ENCODE results near the gene PCDH9.
"Not testable (repeated sequence)": the region's sequence is repeated elsewhere in the genome, so short reads cannot be mapped to it uniquely, and the experiment has no call there.

The PCDH9 gene

DNA sequence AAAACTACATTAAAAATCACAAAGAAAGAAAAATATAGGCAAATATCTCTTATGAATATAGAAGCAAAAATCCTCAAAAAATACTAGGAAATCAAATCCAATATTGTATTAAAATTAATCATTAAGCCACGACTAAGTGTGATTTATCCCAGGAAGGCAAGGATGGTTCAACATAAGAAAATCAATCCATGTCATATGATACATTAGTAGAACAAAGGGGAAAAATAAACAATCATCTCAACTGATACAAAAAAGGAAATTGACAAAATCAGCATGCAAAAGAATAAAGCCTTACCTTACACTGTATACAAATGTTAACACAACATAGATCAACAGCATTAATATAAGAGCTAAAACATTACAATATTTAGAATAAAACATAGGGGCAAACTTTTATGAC is 933.3 kb downstream of the PCDH9 start:
- Histone ChIP-seq H4K20me1 (ENCODE audit: insufficient read depth, low read length) (no peaks in the 10 kb centered on the region), H3K79me2 (ENCODE audit: insufficient read depth, low read length) (no peaks in the 10 kb centered on the region), H2AFZ (ENCODE audit: low read length) (no peak overlapping the region), H3K27ac (ENCODE audit: low read depth, low read length, poor library complexity, severe bottlenecking) (no peak overlapping the region), H3K4me3 (ENCODE audit: low read depth, low read length, poor library complexity, severe bottlenecking) (no peak overlapping the region), H3K9me3 (ENCODE audit: low read length) (peaks cover 8% of the 10 kb centered on the region; the same call in 1 of the 2 replicates), H3K4me2 (ENCODE audit: low read length) (no peak overlapping the region), H3K27me3 (ENCODE audit: insufficient read depth, low read length) (no peaks in the 10 kb centered on the region), H3K36me3 (ENCODE audit: insufficient read depth, low read length) (no peaks in the 10 kb centered on the region), H3F3A (ENCODE audit: insufficient read depth, low read length) (no peaks in the 10 kb centered on the region), H3K9me2 (ENCODE audit: low read depth, low read length) (no peaks in the 10 kb centered on the region), H3K4me1 (ENCODE audit: insufficient read depth, low read length, severe bottlenecking) (no peaks in the 10 kb centered on the region), H3K9ac (ENCODE audit: low read length) (no peak overlapping the region)
- TF ChIP-seq EZH2 (IDR thresholded peaks at IDR 0.05; ENCODE audit: borderline replicate concordance, low read length): no peak

DNA sequence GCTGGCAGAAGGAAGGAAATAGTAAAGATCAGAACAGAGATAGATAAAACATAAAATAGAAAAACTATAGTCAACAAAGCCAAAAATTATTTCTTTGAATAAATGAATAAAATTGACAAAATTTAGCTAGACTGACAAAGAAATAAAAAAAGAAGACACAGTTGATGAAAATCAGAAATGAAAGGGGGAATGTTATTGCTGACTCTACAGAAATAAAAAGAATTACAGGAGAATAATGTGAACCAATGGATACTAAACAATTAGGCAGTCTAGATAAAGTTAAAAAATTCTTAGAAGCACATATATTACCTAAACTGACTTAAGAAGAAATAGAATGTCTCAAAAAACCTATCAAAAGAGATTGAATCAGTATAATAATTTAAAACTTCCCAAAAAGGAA is 933.8 kb downstream of the PCDH9 start:
- H3K4me1 ChIP-seq (ENCODE audit: insufficient read depth, low read length, severe bottlenecking): no peaks in the 10 kb centered on the region
- H3K79me2 ChIP-seq (ENCODE audit: insufficient read depth, low read length): no peaks in the 10 kb centered on the region
- no peaks in the 10 kb centered on the region for H3K9me2 ChIP-seq (ENCODE audit: low read depth, low read length)
- H3K27ac ChIP-seq (ENCODE audit: low read depth, low read length, poor library complexity, severe bottlenecking): no peak overlapping the region
- H3K9ac ChIP-seq (ENCODE audit: low read length): no peak overlapping the region
- no peak overlapping the region for H3K4me3 ChIP-seq (ENCODE audit: low read depth, low read length, poor library complexity, severe bottlenecking)
- no peaks in the 10 kb centered on the region for H4K20me1 ChIP-seq (ENCODE audit: insufficient read depth, low read length)
- no peaks in the 10 kb centered on the region for H3K27me3 ChIP-seq (ENCODE audit: insufficient read depth, low read length)
- H3K36me3 ChIP-seq (ENCODE audit: insufficient read depth, low read length): no peaks in the 10 kb centered on the region
- H3K4me2 ChIP-seq (ENCODE audit: low read length): no peak overlapping the region
- TF ChIP-seq, protein P1, sequence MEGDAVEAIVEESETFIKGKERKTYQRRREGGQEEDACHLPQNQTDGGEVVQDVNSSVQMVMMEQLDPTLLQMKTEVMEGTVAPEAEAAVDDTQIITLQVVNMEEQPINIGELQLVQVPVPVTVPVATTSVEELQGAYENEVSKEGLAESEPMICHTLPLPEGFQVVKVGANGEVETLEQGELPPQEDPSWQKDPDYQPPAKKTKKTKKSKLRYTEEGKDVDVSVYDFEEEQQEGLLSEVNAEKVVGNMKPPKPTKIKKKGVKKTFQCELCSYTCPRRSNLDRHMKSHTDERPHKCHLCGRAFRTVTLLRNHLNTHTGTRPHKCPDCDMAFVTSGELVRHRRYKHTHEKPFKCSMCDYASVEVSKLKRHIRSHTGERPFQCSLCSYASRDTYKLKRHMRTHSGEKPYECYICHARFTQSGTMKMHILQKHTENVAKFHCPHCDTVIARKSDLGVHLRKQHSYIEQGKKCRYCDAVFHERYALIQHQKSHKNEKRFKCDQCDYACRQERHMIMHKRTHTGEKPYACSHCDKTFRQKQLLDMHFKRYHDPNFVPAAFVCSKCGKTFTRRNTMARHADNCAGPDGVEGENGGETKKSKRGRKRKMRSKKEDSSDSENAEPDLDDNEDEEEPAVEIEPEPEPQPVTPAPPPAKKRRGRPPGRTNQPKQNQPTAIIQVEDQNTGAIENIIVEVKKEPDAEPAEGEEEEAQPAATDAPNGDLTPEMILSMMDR (IDR thresholded peaks at IDR 0.05; ENCODE audit: low read length): no peak
- no peak for TF ChIP-seq EZH2 (IDR thresholded peaks at IDR 0.05; ENCODE audit: borderline replicate concordance, low read length)
- no peak overlapping the region for H2AFZ ChIP-seq (ENCODE audit: low read length)
- peaks cover 8% of the 10 kb centered on the region; the same call in 1 of the 2 replicates for H3K9me3 ChIP-seq (ENCODE audit: low read length)
- no peaks in the 10 kb centered on the region for H3F3A ChIP-seq (ENCODE audit: insufficient read depth, low read length)

DNA sequence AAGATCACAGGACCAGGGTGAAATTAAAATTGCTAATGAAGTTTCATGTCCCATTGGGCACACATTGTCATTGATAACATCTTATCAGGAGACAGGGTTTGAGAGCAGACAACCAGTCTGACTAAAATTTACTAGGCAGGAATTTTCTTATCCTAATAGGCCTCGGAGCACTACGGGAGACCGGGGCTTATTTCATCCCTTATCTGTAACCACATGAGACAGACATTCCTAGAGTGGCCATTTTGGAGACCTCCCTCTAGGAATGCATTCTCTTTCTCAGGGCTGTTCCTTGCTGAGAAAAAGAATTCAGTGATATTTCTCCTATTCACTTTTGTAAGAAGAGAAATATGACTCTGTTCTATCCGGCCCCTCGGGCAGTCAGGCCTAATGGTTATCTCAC is 943.3 kb downstream of the PCDH9 start:
- not testable (repeated sequence) for H3K9me2 ChIP-seq (ENCODE audit: low read depth, low read length); H3K9ac ChIP-seq (ENCODE audit: low read length); H3K27me3 ChIP-seq (ENCODE audit: insufficient read depth, low read length); H4K20me1 ChIP-seq (ENCODE audit: insufficient read depth, low read length); H2AFZ ChIP-seq (ENCODE audit: low read length); H3K4me2 ChIP-seq (ENCODE audit: low read length); H3K4me1 ChIP-seq (ENCODE audit: insufficient read depth, low read length, severe bottlenecking); H3K79me2 ChIP-seq (ENCODE audit: insufficient read depth, low read length); H3K36me3 ChIP-seq (ENCODE audit: insufficient read depth, low read length); H3K27ac ChIP-seq (ENCODE audit: low read depth, low read length, poor library complexity, severe bottlenecking); H3F3A ChIP-seq (ENCODE audit: insufficient read depth, low read length); H3K4me3 ChIP-seq (ENCODE audit: low read depth, low read length, poor library complexity, severe bottlenecking)
- H3K9me3 ChIP-seq (ENCODE audit: low read length): peaks cover 15% of the 10 kb centered on the region; the same call in 1 of the 2 replicates

DNA sequence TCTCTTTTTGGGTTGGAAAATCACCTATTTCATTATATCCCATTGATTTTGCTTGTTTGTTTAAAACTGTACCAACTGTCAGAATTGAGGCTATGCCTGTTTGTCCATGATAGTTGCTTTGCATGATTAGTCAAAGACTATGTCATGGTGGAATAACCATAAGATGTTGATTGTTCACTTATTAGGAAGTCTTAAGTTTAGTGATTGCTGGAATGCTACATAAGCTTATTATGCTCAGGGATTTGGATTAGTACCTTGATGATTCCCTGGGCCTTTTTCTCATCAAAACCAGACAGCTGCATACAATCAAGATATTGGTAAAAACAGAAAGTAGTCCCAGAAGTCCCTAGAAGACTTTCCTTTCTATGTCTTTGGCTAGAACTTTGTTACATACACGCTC is 954.7 kb downstream of the PCDH9 start:
- no peaks in the 10 kb centered on the region for H3K79me2 ChIP-seq (ENCODE audit: insufficient read depth, low read length)
- no peak overlapping the region for H3K4me2 ChIP-seq (ENCODE audit: low read length)
- no peak overlapping the region for H3K4me3 ChIP-seq (ENCODE audit: low read depth, low read length, poor library complexity, severe bottlenecking)
- no peaks in the 10 kb centered on the region for H3K4me1 ChIP-seq (ENCODE audit: insufficient read depth, low read length, severe bottlenecking)
- TF ChIP-seq EZH2 (IDR thresholded peaks at IDR 0.05; ENCODE audit: borderline replicate concordance, low read length): no peak
- TF ChIP-seq, protein P1 (IDR thresholded peaks at IDR 0.05; ENCODE audit: low read length): no peak
- no peaks in the 10 kb centered on the region for H3K36me3 ChIP-seq (ENCODE audit: insufficient read depth, low read length)
- no peaks in the 10 kb centered on the region for H3K27me3 ChIP-seq (ENCODE audit: insufficient read depth, low read length)
- H3F3A ChIP-seq (ENCODE audit: insufficient read depth, low read length): no peaks in the 10 kb centered on the region
- peaks cover 10% of the 10 kb centered on the region for H3K9me3 ChIP-seq (ENCODE audit: low read length)
- no peak overlapping the region for H3K27ac ChIP-seq (ENCODE audit: low read depth, low read length, poor library complexity, severe bottlenecking)
- no peak overlapping the region for H3K9ac ChIP-seq (ENCODE audit: low read length)
- H4K20me1 ChIP-seq (ENCODE audit: insufficient read depth, low read length): no peaks in the 10 kb centered on the region
- H2AFZ ChIP-seq (ENCODE audit: low read length): no peak overlapping the region
- H3K9me2 ChIP-seq (ENCODE audit: low read depth, low read length): no peaks in the 10 kb centered on the region

All from OCI-LY1 (cell line).